C4-2B (cell line): ENCODE measurements around the gene PNPLA8.

Source experiments
- H3K27ac ChIP-seq: fragments of 450-650 bp; 2 replicates; pipeline ENCODE4 v1.5.1; 2017
- CTCF ChIP-seq: fragments of 450-650 bp; conservative IDR thresholded peaks from 2 replicates; pipeline ENCODE4 v1.5.1; 2017; ENCODE audit warnings: mild to moderate bottlenecking
- ZFX ChIP-seq: fragments of 450-650 bp; IDR thresholded peaks from 2 replicates; pipeline ENCODE4 v1.6.1; 2017

The PNPLA8 gene

GRCh38 chr7:108450160-108450559 lies 75.8 kb downstream of the PNPLA8 start:
- TF ChIP-seq ZFX (no peak), CTCF (no peak)
- H3K27ac ChIP-seq: no peak overlapping the region

- TF ChIP-seq CTCF (no peak), ZFX (no peak)
- no peak overlapping the region for H3K27ac ChIP-seq
These were observed 76.4 kb downstream of the PNPLA8 start for GRCh38 chr7:108449521-108449920.

- no peak overlapping the region for H3K27ac ChIP-seq
- TF ChIP-seq CTCF (no peak), ZFX (no peak)
These were observed 77.1 kb downstream of the PNPLA8 start for GRCh38 chr7:108448584-108449505.

GRCh38 chr7:108442039-108442568 lies 83.8 kb downstream of the PNPLA8 start:
- H3K27ac ChIP-seq: no peak overlapping the region
- TF ChIP-seq CTCF (no peak), ZFX (no peak)

GRCh38 chr7:108441392-108441955 lies 84.5 kb downstream of the PNPLA8 start:
- TF ChIP-seq ZFX (no peak), CTCF (no peak)
- H3K27ac ChIP-seq: no peak overlapping the region

- H3K27ac ChIP-seq: no peak overlapping the region
- TF ChIP-seq CTCF (no peak), ZFX (no peak)
These were observed 85.3 kb downstream of the PNPLA8 start for GRCh38 chr7:108440613-108441012.

- TF ChIP-seq ZFX (no peak), CTCF (no peak)
- no peak overlapping the region for H3K27ac ChIP-seq
These were observed 89.0 kb downstream of the PNPLA8 start for GRCh38 chr7:108436906-108437305.
